ENCODE results near the gene KIF21B. TPM values are rescaled to one million over a fixed set of nuclear protein-coding genes. Genes with fewer than 3 reads are reported as not detected.

KIF21B gene
- total RNA-seq = 10 to 100 TPM in 3 of 4 donors, 1 to 10 TPM in 1; 3.2 to 40.4 (median 22.7) TPM

- Histone ChIP-seq H3K9me3 (no peaks in the 10 kb centered on the region), H3K36me3 (no peaks in the 10 kb centered on the region), H3K4me3 (peak within 1 kb of the TSS; percentile 36 to 73 (median 64)), H3K27me3 (no peaks in the 10 kb centered on the region), H3K27ac (peak within 1 kb of the TSS; percentile 50 to 82 (median 77)), H3K4me1 (peaks cover 24 to 81% (median 52%) of the 10 kb centered on the region in 4 donors)
- in situ Hi-C loops (cut with MboI; ENCODE audit: low pct_ligation_motif_present in 1 of 4, low pct_unique_long_range_greater_than_20kb in 1 of 4, low sequenced_read_pairs in 3 of 4) (no loop called here), intact Hi-C loops (cut with DNase I; ENCODE audit: low total_unique reads) (no loop called here)
- no peak for TF ChIP-seq CTCF (IDR thresholded peaks at IDR 0.05)
- TF ChIP-seq POLR2A (IDR thresholded peaks at IDR 0.05) = no peak
- TF ChIP-seq POLR2AphosphoS5 (IDR thresholded peaks at IDR 0.05) = peak in 1 of 3 donors; percentile 34
- TF ChIP-seq EP300 (IDR thresholded peaks at IDR 0.05; ENCODE audit: low read depth) = no peak
- peak; percentile 92 for DNase-seq
- no CpG with 5 or more reads among the region's 53 CpGs for WGBS, 2 donors (ENCODE audit: low coverage in 1 of 2)
Observed at GRCh38 chr1:201023517-201023902, at the start of gene KIF21B. KIF21B (minus strand) TSS chr1:201023714; CDS start chr1:201023383, 331 bp downstream.

GRCh38 chr1:201072922-201073321, 49.4 kb upstream of the KIF21B start:
- in situ Hi-C loops (cut with MboI; ENCODE audit: low pct_ligation_motif_present in 1 of 4, low pct_unique_long_range_greater_than_20kb in 1 of 4, low sequenced_read_pairs in 3 of 4) (no loop called here), intact Hi-C loops (cut with DNase I; ENCODE audit: low total_unique reads) (no loop called here)
- no peak overlapping the region for H3K4me3 ChIP-seq
- H3K4me1 ChIP-seq = no peaks in the 10 kb centered on the region
- 88% methylated on average over 6 of the region's 6 CpGs; no CpG with 5 or more reads in 1 of the 2 donors for whole genome bisulfite sequencing, 2 donors (ENCODE audit: low coverage in 1 of 2)
- H3K9me3 ChIP-seq = no peaks in the 10 kb centered on the region
- no peaks in the 10 kb centered on the region for H3K27me3 ChIP-seq
- DNase-seq = no peak
- H3K27ac ChIP-seq = no peak overlapping the region
- no peak for TF ChIP-seq POLR2A (IDR thresholded peaks at IDR 0.05)
- no peak for TF ChIP-seq POLR2AphosphoS5 (IDR thresholded peaks at IDR 0.05)
- no peak for TF ChIP-seq CTCF (IDR thresholded peaks at IDR 0.05)
- no peak for TF ChIP-seq EP300 (IDR thresholded peaks at IDR 0.05; ENCODE audit: low read depth)
- H3K36me3 ChIP-seq = no peaks in the 10 kb centered on the region

GRCh38 chr1:201072149-201072548, 48.6 kb upstream of the KIF21B start:
- H3K4me1 ChIP-seq = no peaks in the 10 kb centered on the region
- H3K27ac ChIP-seq = no peak overlapping the region
- WGBS, 2 donors (ENCODE audit: low coverage in 1 of 2) = 62% methylated on average over 5 of the region's 5 CpGs; no CpG with 5 or more reads in 1 of the 2 donors
- DNase-seq = no peak
- H3K4me3 ChIP-seq = no peak overlapping the region
- H3K27me3 ChIP-seq = no peaks in the 10 kb centered on the region
- H3K9me3 ChIP-seq = no peaks in the 10 kb centered on the region
- no peaks in the 10 kb centered on the region for H3K36me3 ChIP-seq
- in situ Hi-C loops (cut with MboI; ENCODE audit: low pct_ligation_motif_present in 1 of 4, low pct_unique_long_range_greater_than_20kb in 1 of 4, low sequenced_read_pairs in 3 of 4) = no loop called here
- intact Hi-C loops (cut with DNase I; ENCODE audit: low total_unique reads) = no loop called here
- no peak for TF ChIP-seq POLR2A (IDR thresholded peaks at IDR 0.05)
- no peak for TF ChIP-seq POLR2AphosphoS5 (IDR thresholded peaks at IDR 0.05)
- no peak for TF ChIP-seq EP300 (IDR thresholded peaks at IDR 0.05; ENCODE audit: low read depth)
- no peak for TF ChIP-seq CTCF (IDR thresholded peaks at IDR 0.05)

- Histone ChIP-seq H3K27me3 (no peaks in the 10 kb centered on the region), H3K36me3 (no peaks in the 10 kb centered on the region), H3K4me3 (no peak overlapping the region), H3K4me1 (no peaks in the 10 kb centered on the region), H3K27ac (no peak overlapping the region), H3K9me3 (no peaks in the 10 kb centered on the region)
- intact Hi-C loops (cut with DNase I; ENCODE audit: low total_unique reads) = no loop called here
- TF ChIP-seq CTCF (IDR thresholded peaks at IDR 0.05) (no peak), EP300 (IDR thresholded peaks at IDR 0.05; ENCODE audit: low read depth) (no peak), POLR2AphosphoS5 (IDR thresholded peaks at IDR 0.05) (no peak), POLR2A (IDR thresholded peaks at IDR 0.05) (no peak)
- in situ Hi-C loops (cut with MboI; ENCODE audit: low pct_ligation_motif_present in 1 of 4, low pct_unique_long_range_greater_than_20kb in 1 of 4, low sequenced_read_pairs in 3 of 4) = no loop called here
- DNase-seq = no peak
- WGBS, 2 donors (ENCODE audit: low coverage in 1 of 2) = 71 to 91% methylated on average over 1 to 3 of the region's 3 CpGs
Observed at GRCh38 chr1:201069636-201070035, 46.1 kb upstream of the KIF21B start.
